Measurements from ENCODE around the gene FLACC1. TPM values are rescaled to one million over a fixed set of nuclear protein-coding genes. Genes with fewer than 3 reads are reported as not detected.

The FLACC1 gene
- polyA plus RNA-seq, 3 donors, result 0.16 to 0.91 TPM; not detected in 1

DNA sequence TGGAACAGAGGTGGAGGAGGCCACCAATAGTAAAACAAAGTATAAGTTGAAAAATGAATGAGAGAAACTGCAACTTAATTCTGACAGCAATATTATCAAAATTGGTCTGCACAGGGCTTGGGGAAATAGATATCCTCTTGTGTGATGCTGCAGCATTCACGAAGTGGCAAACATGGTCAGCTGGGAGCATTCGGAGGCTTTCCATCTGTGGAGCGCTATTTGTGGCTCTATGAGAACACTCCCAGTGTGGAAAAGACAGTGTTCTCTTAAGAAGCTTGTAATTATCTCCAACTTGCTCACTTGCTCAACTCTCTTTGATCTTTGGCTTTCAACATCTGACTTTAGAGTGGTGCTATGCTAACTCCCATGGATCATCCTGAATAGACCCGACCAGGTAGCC is 3.1 kb upstream of the FLACC1 start:
- Histone ChIP-seq H3K9ac (ENCODE audit: insufficient read depth, low read length, poor library complexity, severe bottlenecking) (no peak overlapping the region), H3K4me2 (replicated peaks; ENCODE audit: extremely low read depth, low read length, poor library complexity, severe bottlenecking) (no peak overlapping the region), H3K4me1 (ENCODE audit: control insufficient read depth in 1 of 2, insufficient read depth in 2 of 2, low read length in 2 of 2) (no peaks in the 10 kb centered on the region), H3K27me3 (ENCODE audit: control insufficient read depth in 2 of 2, insufficient read depth in 2 of 2, low read length in 2 of 2) (no peaks in the 10 kb centered on the region), H3K9me3 (replicated peaks in 1 of 2; ENCODE audit: control insufficient read depth in 1 of 2, insufficient read depth in 1 of 2, low read length in 2 of 2) (peaks cover 0 to 5% of the 10 kb centered on the region in 2 donors), H3K27ac (ENCODE audit: low read depth in 1 of 2, low read length in 2 of 2) (no peak overlapping the region), H3K36me3 (replicated peaks in 1 of 2; ENCODE audit: control insufficient read depth in 1 of 2, insufficient read depth in 2 of 2, low read length in 2 of 2) (peaks cover 2 to 33% of the 10 kb centered on the region in 2 donors), H4K20me1 (ENCODE audit: insufficient read depth, low read length) (no peaks in the 10 kb centered on the region), H2AFZ (ENCODE audit: insufficient read depth, low read depth, low read length, poor library complexity, severe bottlenecking) (no peak overlapping the region), H3K4me3 (replicated peaks in 1 of 3; ENCODE audit: low read depth in 2 of 3, low read length in 3 of 3) (no peak overlapping the region), H3K79me2 (ENCODE audit: insufficient read depth, low read length) (no peaks in the 10 kb centered on the region)
- peaks cover 18 to 26% of the 10 kb centered on the region in 2 donors for H3K36me3 Mint-ChIP-seq
- peaks cover 0 to 6% (median 0%) of the 10 kb centered on the region in 7 donors for H3K9me3 Mint-ChIP-seq
- WGBS (ENCODE audit: insufficient coverage), result 100% methylated on average over 3 of the region's 4 CpGs
- DNase-seq, result no peak
- no peaks in the 10 kb centered on the region for H3K27me3 Mint-ChIP-seq (ENCODE audit: low read depth in 3 of 3)
- peak overlapping the region in 1 of 7 donors; percentile 1 for H3K27ac Mint-ChIP-seq
- peaks cover 2% of the 10 kb centered on the region for H3K4me1 Mint-ChIP-seq
- TF ChIP-seq, protein P1, sequence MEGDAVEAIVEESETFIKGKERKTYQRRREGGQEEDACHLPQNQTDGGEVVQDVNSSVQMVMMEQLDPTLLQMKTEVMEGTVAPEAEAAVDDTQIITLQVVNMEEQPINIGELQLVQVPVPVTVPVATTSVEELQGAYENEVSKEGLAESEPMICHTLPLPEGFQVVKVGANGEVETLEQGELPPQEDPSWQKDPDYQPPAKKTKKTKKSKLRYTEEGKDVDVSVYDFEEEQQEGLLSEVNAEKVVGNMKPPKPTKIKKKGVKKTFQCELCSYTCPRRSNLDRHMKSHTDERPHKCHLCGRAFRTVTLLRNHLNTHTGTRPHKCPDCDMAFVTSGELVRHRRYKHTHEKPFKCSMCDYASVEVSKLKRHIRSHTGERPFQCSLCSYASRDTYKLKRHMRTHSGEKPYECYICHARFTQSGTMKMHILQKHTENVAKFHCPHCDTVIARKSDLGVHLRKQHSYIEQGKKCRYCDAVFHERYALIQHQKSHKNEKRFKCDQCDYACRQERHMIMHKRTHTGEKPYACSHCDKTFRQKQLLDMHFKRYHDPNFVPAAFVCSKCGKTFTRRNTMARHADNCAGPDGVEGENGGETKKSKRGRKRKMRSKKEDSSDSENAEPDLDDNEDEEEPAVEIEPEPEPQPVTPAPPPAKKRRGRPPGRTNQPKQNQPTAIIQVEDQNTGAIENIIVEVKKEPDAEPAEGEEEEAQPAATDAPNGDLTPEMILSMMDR (IDR thresholded peaks at IDR 0.05), result no peak
- intact Hi-C loops (cut with micrococcal nuclease), result loop anchor here (5.0 to 10.0 kb wide), 2 partner anchors 85 to 123 kb away; no protein-coding TSS in a partner anchor
- no peak overlapping the region for H3K4me3 Mint-ChIP-seq

DNA sequence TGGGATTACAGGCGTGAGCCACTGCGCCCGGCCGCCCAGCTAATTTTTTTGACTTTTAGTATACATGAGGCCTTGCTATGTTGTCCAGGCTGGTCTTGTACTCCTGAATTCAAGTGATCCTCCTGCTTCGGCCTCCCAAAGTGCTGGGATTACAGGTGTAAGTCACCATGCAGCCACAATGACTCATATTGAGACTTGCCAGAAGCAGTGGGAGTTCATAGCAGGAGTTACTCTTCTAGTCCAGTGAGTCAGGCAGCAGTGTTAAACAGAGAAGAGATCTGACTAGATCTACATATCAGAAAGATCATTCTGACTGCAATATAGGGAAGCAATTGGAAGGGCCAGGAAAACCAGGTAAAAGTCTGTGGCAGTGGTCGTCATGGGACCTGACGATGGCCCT is 1.5 kb upstream of the FLACC1 start:
- H3K27me3 ChIP-seq (ENCODE audit: control insufficient read depth in 2 of 2, insufficient read depth in 2 of 2, low read length in 2 of 2), result no peaks in the 10 kb centered on the region
- H3K36me3 ChIP-seq (replicated peaks in 1 of 2; ENCODE audit: control insufficient read depth in 1 of 2, insufficient read depth in 2 of 2, low read length in 2 of 2), result peaks cover 2 to 33% of the 10 kb centered on the region in 2 donors
- intact Hi-C loops (cut with micrococcal nuclease), result no loop called here
- H3K79me2 ChIP-seq (ENCODE audit: insufficient read depth, low read length), result no peaks in the 10 kb centered on the region
- H3K4me1 Mint-ChIP-seq, result no peaks in the 10 kb centered on the region
- no peak overlapping the region for H2AFZ ChIP-seq (ENCODE audit: insufficient read depth, low read depth, low read length, poor library complexity, severe bottlenecking)
- no peak overlapping the region for H3K9ac ChIP-seq (ENCODE audit: insufficient read depth, low read length, poor library complexity, severe bottlenecking)
- 96% methylated on average over 5 of the region's 7 CpGs for WGBS (ENCODE audit: insufficient coverage)
- H3K4me1 ChIP-seq (ENCODE audit: control insufficient read depth in 1 of 2, insufficient read depth in 2 of 2, low read length in 2 of 2), result no peaks in the 10 kb centered on the region
- no peak overlapping the region for H3K4me3 Mint-ChIP-seq
- no peak overlapping the region for H3K27ac ChIP-seq (ENCODE audit: low read depth in 1 of 2, low read length in 2 of 2)
- peaks cover 0 to 4% (median 0%) of the 10 kb centered on the region in 7 donors for H3K9me3 Mint-ChIP-seq
- H3K9me3 ChIP-seq (replicated peaks in 1 of 2; ENCODE audit: control insufficient read depth in 1 of 2, insufficient read depth in 1 of 2, low read length in 2 of 2), result peaks cover 0 to 5% of the 10 kb centered on the region in 2 donors
- H4K20me1 ChIP-seq (ENCODE audit: insufficient read depth, low read length), result no peaks in the 10 kb centered on the region
- TF ChIP-seq, protein P1 (IDR thresholded peaks at IDR 0.05), result no peak
- no peak overlapping the region for H3K4me3 ChIP-seq (replicated peaks in 1 of 3; ENCODE audit: low read depth in 2 of 3, low read length in 3 of 3)
- H3K27ac Mint-ChIP-seq, result no peak overlapping the region
- H3K36me3 Mint-ChIP-seq, result peaks cover 18 to 22% of the 10 kb centered on the region in 2 donors
- no peaks in the 10 kb centered on the region for H3K27me3 Mint-ChIP-seq (ENCODE audit: low read depth in 3 of 3)
- no peak overlapping the region for H3K4me2 ChIP-seq (replicated peaks; ENCODE audit: extremely low read depth, low read length, poor library complexity, severe bottlenecking)
- DNase-seq, result peak in 1 of 3 donors; percentile 32
